Activated CD4-positive, alpha-beta T cell treated with anti-CD3 and anti-CD28 coated beads, Interleukin-2, amount 50 U/mL, for 4 hours (primary cell): ENCODE data around the gene HAX1.
"Not testable (repeated sequence)": the region's sequence is repeated elsewhere in the genome, so short reads cannot be mapped to it uniquely, and the experiment has no call there.

Experiments
- DNase-seq, 2 experiments: peaks; one replicate each; pipeline ENCODE4 v3.0.0-alpha.2; 2020

HAX1 gene

DNA sequence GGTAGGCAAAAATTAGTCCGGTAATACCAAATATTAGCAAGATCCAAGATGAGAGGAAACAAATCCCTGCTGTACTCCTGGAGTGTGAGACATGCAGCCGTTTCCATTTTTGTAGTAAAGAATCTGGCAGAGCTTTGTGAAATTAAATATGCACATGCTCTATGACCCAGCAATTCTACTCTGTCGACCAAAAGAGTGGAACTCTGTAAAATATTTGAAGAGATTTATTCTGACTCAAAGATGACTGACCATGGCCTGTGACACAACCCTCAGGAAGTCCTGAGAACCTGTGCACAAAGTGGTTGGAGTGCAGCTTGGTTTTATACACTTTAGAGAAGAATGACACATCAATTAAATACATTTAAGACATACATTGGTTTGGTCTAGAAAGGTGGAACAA is 16.2 kb downstream of the HAX1 start:
- DNase-seq, result no peak

DNA sequence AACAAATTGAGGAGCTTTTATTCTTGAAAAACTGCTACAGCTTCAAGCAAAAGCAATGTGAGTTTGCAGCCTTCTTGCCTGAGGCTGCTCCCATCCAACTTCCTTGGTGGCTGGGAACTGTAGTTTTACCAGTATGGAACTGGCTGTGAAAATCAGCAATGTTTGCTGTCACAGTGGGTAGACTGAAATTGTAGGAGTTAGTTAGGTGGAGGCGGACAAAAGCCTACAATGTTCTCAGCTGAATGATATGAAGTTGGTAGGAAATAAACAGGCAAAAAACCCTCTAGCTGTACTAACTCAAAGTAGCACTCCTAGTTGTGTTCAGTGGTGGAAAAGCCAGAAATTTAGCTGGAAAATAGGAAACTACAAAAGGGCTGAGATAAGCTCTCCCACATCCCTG is 18.5 kb downstream of the HAX1 start:
- DNase-seq, result no peak

DNA sequence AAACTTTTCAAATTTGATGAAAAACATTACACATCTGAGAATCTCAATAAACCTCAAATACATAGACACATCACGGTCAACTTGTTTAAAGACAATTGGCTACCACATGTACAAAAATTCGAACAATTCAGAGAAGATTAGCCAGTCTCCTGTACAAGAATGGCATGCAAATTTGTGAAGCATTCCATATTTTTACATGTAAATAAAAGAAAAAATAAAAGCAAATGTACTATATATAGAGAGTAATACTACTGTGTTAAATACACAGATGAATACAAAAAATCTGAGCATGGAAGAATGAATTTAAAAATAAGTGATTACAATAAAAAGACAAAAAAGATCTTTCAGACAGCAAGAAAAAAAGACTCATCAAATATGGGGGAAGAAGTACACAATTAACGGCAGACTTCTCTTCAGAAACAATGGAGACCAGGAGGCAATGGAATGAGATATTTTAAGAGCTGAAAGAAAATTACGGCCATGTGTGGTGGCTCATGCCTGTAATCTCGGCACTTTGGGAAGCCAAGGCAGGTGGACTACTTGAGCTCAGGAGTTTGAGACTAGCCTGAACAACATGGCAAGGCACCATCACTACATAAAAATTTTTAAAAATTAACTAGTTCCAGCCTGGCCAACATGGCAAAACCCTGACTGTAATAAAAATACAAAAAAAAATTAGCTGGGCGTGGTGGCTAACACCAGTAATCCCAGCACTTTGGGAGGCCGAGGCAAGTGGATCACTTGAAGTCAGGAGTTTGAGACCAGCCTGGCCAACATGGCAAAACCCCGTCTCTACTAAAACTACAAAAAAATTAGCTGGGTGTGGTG is 23.2 kb downstream of the HAX1 start:
- no peak for DNase-seq

DNA sequence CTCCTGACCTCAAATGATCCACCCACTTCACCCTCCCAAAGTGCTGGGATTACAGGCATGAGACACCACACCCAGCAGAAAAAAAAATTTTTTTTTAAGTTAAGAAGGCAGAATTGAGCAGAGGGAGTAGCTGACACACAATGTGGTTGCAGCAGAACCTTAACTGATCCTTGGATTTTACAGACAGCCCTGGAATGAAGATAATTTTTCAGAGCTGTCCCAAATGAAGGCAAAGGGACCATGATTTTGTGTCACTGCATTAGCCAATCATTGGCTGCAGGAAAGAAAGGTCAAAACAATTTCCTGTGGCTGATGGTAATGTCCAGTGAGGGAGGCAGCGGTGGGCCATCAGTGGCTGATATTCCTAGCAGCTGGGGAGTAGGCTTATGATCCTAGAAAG is 29.2 kb downstream of the HAX1 start:
- no peak for DNase-seq

DNA sequence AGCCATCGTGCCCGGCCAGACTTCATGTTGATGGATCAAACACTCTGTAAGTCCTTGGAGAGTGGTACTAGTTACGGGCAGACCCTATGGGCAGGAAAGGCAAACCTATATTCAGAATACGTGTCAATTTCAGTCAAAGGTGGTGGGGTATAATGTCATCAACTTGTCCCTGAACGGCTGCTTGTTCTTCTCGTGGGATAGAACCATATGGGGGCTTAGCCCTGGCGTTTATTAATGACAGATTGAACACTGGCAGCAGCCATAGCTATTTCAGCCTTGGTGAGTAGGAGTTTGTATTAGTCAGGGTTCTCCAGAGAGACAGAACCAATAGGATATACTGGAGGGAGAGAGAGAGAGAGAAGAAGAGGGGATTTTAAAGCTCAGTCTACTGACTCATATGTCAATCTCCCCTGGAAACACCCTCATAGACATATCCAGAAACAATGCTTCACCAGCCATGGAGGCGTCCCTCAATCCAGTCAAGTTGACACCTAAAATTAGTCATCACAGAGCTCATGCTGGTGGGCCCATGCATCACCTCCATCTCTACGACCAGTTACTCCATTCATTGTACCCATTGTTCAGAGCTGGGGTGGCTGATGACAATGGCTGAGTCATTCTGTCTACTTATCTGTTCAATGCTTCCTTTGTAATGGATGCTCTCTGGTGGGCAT is 32.4 kb downstream of the HAX1 start:
- peak in 1 of 2 experiments; percentile 11 for DNase-seq

DNA sequence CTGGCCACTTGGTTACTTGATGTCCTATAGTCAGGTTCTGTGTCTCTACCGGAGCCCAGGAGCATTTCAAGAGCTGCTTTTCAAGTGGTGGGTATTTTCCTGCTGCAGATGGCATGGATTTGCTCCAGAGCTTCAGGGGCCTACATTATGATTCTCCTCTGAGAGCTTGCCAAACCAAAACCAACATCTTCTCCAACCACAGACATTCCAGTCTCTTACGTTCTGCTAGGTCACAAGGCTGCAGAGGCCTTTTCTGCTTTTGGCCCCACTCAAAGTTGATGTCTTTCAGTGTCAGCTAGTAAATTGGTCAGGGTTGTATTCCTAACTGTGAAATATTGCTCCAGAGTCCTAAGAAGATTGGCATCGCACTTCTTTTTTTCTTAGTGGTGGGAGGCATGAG is 33.7 kb downstream of the HAX1 start:
- no peak for DNase-seq

DNA sequence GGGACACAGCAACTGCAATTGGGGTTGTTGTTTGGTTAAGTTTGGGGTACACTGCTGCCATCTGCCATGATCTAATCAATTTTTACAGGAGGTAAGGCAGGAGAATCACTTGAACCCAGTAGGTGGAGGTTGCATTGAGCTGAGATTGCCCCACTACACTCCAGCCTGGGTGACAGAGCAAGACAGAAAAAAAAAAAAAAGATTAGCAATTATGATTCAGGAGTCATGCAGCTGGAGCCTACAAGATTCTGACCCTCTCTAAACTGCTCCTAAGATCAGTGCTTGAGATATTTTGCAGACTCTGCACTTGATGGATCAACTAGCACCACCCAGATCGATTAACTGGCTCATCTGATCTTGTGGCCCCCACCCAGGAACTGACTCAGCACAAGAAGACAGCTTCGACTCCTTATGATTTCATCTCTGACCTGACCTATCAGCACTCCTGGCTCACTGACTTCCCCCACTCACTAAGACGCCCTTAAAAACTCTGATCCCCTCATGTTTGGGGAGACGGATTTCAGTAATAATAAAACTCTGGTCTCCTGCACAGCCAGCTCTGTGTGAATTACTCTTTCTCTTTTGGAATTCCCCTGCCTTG is 35.3 kb downstream of the HAX1 start:
- DNase-seq, result not testable (repeated sequence)

DNA sequence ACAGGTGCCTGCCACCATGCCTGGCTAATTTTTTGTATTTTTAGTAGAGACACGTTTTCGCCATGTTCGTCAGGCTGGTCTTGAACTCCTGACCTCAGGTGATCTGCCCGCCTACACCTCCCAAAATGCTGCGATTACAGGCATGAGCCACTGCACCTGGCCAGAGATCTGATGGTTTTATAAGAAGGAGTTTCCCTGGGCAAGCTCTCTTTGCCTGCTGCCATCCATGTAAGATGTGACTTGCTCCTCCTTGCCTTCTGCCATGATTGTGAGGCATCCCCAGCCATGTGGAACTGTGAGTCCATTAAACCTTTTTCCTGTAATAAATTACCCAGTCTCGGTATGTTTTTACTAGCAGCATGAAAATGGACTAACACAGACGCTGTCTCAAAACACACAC is 36.7 kb downstream of the HAX1 start:
- DNase-seq, result not testable (repeated sequence)

DNA sequence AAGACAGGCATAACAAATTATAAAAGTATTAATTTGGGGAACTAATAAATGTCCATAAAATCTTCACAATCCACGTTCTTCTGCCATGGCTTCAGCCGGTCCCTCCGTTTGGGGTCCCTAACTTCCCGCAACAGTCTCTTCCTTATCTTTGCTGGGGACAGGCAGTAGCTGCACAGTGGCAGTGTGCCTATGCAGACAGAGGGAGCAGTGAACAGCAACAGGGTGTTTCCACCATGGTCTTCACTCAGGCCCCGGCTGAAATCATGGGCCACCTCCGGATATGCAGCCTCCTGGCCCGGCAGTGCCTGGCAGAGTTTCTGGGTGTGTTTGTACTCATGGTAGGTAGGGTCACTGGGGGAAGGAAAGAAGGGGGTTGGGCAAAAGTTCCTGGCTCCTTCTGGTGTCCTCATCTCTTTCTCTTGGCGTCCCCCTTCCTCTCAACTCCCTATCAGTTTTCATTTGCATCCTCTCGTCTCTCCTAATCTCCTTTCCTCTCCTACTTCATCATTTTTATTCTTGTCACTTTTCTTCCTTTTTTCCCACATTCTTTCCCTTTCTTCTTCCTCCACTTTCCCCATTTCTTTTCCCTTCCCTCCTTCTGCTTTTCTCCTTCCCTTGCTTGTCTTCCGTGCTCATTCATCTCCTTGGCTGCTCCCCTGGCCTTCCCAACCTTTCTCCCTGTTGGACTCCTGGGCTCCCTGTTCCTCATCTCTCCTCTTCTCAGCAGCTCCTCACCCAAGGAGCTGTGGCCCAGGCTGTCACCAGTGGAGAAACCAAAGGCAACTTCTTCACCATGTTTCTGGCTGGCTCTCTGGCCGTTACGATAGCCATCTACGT is 40.0 kb downstream of the HAX1 start:
- DNase-seq, result not testable (repeated sequence)

DNA sequence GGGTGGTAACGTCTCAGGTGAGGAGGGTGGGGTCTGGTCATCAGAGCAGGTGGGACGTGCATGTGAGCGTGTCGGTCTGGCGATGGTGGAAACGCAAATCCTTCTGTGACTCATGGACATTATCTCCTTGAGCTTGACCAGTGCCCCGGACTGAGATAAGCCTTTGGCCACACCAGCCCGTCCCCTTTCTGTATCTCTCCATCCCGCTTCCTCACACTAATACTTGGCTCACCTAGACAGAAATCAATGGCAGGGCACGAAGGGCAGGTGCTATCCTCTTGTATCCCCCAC is 40.6 kb downstream of the HAX1 start:
- DNase-seq, result no peak

DNA sequence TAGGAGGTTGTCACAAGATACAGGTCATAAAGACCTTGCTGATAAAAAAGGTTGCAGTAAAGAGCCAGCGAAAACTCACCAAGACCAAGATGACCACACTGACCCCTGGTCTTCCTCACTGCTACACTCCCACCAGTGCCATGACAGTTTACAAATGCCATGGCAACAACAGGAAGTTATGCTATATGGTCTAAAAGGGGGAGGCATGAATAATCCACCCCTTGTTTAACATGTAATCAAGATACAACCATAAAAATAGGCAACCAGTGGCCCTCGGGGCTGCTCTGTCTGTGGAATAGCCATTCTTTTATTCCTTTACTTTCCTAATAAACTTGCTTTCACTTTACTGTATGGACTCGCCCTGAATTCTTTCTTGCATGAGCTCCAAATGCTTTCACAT is 41.8 kb downstream of the HAX1 start:
- not testable (repeated sequence) for DNase-seq

DNA sequence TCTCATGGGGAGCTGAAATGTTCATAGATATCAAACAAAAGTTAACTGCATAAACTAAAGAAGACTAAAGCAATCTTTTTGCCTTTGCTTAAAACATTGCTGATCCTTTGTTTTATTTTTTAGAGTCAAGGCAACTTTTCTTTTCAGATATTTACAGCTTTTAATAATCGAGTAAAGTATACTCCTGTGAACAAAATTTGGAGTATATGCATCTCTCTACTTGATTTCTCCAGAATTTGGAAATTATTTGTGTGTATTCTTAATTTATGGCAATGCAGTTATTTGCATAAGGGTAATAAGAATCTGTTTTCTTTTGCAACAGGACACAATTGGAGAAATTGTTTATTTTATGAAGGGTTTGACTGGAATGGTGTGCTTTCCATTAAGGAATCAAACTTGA is 44.3 kb downstream of the HAX1 start:
- DNase-seq, result no peak

DNA sequence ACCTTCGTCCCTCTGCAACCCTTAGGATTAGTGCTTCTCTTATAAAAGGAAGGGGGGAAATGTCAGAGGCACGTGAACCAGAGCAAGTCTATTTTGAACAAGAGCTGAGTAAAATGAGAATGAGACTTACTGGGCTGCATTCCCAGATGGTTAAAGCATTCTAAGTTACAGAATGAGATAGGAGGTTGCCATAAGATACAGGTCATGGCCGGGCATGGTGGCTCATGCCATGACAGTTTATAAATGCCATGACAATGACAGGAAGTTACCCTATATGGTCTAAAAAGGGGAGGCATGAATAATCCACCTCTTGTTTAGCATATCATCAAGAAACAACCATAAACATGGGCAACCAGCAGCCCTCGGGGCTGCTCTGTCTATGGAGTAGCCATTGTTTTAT is 46.0 kb downstream of the HAX1 start:
- no peak for DNase-seq

DNA sequence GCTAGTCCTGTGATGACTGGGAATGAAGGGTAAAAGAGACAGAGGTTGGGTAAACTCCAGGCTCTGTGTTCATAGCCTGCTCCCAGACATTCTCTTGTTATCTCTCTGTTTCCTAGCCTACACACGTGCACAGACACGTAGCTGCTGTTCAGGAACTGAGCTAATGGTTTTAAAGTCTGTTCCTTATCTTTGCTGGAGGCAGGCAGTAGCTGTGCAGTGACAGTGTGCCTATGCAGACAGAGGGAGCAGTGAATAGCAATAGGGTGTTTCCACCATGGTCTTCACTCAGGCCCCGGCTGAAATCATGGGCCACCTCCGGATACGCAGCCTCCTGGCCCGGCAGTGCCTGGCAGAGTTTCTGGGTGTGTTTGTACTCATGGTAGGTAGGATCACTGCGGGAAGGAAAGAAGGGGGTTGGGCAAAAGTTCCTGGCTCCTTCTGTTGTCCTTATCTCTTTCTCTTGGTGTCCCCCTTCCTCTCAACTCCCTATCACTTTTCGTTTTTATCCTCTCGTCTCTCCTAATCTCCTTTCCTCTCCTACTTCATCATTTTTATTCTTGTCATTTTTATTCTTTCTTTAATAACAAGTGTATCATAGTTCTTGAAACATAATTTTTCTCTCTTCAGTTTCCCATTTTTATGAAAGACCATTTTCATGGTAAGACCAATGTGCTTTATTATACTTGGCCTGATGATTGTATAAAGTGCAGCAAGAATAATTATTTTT is 48.6 kb downstream of the HAX1 start, which contains the start of gene AQP10:
TSS of gene AQP10 (plus strand) at position 212 of the 727 bp plus-strand sequence. CDS start at position 275, 63 bp downstream.
- DNase-seq, result no peak

DNA sequence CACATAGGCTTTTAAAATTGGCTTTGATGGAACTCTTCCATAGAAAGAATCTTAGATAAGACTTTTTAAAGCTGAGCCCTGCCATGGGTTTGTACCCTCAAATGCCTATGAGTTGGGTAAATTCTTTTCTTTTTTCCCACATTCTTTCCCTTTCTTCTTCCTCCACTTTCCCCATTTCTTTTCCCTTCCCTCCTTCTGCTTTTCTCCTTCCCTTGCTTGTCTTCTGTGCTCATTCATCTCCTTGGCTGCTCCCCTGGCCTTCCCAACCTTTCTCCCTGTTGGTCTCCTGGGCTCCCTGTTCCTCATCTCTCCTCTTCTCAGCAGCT is 49.1 kb downstream of the HAX1 start:
- DNase-seq, result not testable (repeated sequence)

DNA sequence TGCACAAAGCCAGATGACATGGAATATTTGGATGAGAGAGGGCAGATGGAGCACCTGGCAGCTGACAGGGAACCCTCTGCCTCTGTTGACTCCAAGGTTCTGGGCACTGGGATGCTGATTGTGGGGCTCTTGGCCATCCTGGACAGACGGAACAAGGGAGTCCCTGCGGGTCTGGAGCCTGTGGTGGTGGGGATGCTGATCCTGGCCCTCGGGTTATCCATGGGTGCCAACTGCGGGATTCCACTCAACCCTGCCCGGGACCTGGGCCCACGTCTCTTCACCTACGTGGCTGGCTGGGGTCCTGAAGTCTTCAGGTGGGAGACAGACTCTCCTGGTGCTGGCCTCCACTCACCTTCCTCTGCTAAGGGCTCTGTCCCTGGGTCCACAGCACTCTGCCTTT is 51.1 kb downstream of the HAX1 start:
- DNase-seq, result no peak

DNA sequence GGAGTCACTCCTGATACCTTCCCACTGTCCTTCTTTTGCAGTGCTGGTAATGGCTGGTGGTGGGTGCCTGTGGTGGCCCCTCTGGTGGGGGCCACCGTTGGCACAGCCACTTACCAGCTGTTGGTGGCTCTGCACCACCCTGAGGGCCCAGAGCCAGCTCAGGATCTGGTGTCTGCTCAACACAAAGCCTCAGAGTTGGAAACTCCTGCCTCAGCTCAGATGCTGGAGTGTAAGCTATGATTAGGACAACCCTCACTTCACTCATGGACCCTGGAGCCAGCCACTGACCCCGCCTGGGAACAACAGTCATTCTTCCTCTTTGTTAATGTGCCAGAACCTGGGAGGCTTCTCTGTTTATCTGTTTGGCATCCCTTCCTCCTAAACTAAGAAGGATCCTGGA is 51.8 kb downstream of the HAX1 start:
- no peak for DNase-seq

DNA sequence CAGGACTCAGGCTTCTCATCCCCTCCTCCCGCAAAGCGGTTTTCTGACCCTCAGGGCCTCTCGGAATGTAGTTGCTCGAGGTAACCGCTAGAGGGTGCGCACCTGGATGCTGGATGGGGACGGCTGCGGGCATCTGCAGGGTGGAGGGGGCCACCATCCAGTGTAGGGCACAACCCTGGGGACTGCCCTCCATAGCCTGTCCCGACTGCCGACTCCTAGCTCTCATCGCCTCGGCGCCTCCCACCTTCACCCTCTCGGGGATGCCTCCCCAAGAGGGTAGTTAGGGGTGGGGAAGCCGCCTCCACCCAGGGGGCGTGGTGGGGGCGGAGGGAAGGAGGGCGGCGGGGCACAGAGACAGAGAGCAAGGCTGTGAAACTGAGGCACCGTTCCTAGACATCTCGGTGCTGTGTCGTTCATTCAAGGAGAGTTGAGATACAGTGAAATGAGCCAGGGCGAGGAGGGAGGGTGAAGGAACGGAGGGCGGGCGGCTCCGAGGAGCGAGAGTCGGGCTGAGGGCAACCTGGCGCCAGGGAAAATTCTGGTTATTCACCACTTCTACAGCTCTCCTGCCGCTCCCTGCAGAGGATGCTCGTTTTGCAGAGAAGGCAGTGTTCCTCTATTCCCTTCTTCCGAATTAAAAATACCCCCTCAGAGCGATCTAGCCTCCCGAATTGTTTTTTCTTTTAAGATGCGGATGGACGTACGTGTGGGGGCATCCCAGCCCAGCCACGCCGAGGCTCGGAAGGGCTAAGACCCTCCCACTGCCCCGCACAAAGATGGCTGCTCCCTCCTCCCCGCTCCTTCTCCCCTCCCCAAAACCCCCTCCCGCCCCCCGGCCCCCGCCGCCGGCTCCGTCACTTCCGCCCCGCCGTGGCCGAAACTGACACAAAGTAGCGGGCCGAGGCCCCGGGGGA is 52.5 kb downstream of the HAX1 start, which contains the start of gene ATP8B2:
TSS of gene ATP8B2 (plus strand) at position 857 of the 914 bp plus-strand sequence. CDS start 2,617 bp downstream, outside the sequence.
- peak; percentile 71 to 73 for DNase-seq
